Esophagus squamous epithelium (tissue), 4 donors: ENCODE measurements around the gene CAPZA2.
A peak's percentile ranks its signal among the peaks of the same experiment; 100 is the strongest.

Experiments
- CTCF ChIP-seq, 6 experiments: fragments of 450-650 bp in 4 of 6; fragments of 200-600 bp in 2 of 6; sonication (generic) in 2 of 6; IDR thresholded peaks; one replicate each; pipeline ENCODE4 v1.5.1; 2016 to 2019; ENCODE audit warnings: antibody characterized with exemption in 6 of 6, mild to moderate bottlenecking in 4 of 6, moderate library complexity in 4 of 6
- POLR2A ChIP-seq, 4 donors: fragments of 450-650 bp; IDR thresholded peaks; one replicate each; pipeline ENCODE4 v1.6.1; 2017; ENCODE audit warnings: antibody characterized with exemption in 4 of 4, mild to moderate bottlenecking in 4 of 4, moderate library complexity in 3 of 4

DNA sequence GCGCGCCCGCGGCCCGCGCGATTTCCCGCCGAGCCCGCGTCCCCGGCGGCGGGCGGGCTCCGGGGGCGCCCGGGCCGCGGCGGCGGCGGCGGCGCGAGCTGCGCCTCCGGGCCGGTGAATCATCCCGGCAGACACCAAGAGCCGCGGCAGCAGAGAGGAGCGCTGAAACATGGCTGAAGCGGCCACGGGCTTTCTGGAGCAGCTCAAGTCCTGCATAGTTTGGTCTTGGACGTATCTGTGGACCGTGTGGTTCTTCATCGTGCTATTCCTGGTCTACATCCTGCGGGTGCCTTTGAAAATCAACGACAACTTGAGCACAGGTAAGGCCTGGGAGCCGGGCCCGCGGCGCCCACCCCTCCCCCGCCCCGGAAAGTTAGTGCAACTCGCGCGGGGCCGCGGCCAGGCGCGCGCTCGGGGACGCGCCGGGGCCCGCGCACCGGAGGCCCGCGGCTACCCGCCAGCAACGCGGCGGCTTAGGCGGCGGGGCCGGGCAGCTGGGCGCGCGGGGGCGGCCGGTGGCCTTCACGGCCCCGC is 91.1 kb downstream of the CAPZA2 start, which contains the start of gene ST7:
- TF ChIP-seq CTCF (IDR thresholded peaks at IDR 0.05) = no peak
- TF ChIP-seq POLR2A (IDR thresholded peaks at IDR 0.05) = peak in 1 of 4 donors; percentile 43
